ENCODE data around the gene KRT76.

Gene KRT76

DNA sequence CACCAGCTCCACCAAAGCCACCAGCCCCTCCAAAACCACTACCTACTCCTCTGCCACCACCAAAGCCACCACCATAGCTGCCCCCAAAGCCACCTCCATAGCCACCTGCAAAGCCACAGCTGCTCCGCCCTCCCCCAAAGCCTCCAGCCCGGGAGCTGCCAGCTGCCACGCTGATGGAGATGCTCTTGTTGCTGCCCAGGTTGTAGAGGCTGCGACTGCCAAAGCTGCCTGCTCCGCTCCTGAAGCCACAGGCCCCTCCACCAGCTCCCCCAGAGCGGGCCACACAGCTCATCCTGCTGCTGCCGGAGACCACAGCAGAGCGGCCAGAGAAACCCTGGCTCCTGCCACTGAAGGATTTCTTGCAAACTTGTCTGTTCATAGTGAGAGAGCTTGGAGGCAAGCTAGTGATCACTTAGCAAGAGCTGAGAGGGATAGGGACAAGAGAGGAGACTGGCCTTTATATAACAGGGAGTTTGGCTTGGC, at the start of gene KRT76:
Gene KRT76, minus strand, starts transcription at position 433 of the 483 bp plus-strand sequence. Its CDS starts 54 bp downstream, at position 379.
- DNase-seq (ENCODE audit: low read depth, low spot score): no peak
- TF ChIP-seq, protein P1, sequence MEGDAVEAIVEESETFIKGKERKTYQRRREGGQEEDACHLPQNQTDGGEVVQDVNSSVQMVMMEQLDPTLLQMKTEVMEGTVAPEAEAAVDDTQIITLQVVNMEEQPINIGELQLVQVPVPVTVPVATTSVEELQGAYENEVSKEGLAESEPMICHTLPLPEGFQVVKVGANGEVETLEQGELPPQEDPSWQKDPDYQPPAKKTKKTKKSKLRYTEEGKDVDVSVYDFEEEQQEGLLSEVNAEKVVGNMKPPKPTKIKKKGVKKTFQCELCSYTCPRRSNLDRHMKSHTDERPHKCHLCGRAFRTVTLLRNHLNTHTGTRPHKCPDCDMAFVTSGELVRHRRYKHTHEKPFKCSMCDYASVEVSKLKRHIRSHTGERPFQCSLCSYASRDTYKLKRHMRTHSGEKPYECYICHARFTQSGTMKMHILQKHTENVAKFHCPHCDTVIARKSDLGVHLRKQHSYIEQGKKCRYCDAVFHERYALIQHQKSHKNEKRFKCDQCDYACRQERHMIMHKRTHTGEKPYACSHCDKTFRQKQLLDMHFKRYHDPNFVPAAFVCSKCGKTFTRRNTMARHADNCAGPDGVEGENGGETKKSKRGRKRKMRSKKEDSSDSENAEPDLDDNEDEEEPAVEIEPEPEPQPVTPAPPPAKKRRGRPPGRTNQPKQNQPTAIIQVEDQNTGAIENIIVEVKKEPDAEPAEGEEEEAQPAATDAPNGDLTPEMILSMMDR (IDR thresholded peaks at IDR 0.05; ENCODE audit: insufficient read depth, low read length, missing control alignments): no peak
- ChIA-PET POLR2A (no interaction called here), CTCF (interaction anchor here (1.4 to 1.6 kb wide), 2 partner anchors 13 to 193 kb away, joined by 3 to 6 read pairs; no protein-coding TSS in a partner anchor)
- no peak within 1 kb of the TSS for H3K4me3 ChIP-seq (ENCODE audit: low read depth, low read length)

DNA sequence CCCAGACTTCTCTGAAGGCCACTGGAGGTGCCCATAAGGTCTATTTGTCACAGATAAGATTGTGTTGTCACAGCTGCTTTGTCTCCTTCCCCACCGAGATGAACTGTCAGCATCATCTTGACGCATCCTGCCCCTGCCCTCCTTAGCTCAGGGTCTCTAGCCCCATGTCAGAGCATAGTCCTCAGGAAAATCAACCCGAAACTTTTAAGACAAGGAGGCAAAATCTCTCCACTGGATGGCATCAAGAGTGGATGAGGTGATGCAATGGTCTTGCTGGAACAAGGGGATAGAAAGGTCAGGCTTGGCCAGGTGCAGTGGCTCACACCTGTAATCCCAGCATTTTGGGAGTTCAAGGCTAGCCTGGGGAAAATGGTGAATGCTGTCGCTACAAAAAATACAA, 48.8 kb upstream of the KRT76 start:
- no peak overlapping the region for H3K4me3 ChIP-seq (ENCODE audit: low read depth, low read length)
- TF ChIP-seq, protein P1 (IDR thresholded peaks at IDR 0.05; ENCODE audit: insufficient read depth, low read length, missing control alignments): no peak
- POLR2A ChIA-PET: no interaction called here
- CTCF ChIA-PET: interaction anchor here (1.2 kb wide), 1 partner anchor 45 kb away, joined by 3 read pairs; no protein-coding TSS in a partner anchor
- DNase-seq (ENCODE audit: low read depth, low spot score): no peak

DNA sequence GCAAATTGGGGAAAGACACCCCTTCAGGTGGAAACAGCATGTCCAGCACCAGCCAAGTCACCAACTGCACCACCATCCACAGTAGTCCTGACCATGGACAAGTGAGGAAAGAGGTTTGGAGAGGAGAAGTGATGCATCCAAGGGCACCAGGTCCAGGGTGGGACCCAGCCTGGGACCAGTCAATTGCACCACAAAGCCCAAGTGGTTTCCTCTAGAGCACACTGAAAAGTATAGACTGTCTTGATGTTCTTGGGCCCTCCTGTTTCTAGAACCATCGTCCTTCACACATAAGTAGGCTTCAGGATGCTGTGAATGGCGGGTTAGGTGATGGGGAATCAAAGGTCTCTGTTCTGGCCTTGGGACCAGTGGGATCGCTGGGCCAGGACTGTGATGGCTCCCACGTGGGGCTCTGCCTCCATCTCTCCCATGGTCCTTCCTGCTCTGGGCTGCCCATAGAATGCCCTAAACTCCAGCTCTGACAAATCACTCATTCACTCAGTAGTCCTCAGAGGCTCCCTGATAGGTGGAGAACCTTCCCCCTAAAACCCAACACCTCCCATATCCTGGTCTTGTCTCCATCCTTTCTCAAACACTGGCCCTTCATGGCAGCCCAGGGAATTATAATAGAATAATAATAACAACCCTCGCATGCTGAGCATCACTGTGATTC, 47.7 kb upstream of the KRT76 start:
- POLR2A ChIA-PET: no interaction called here
- CTCF ChIA-PET: no interaction called here
- no peak overlapping the region for H3K4me3 ChIP-seq (ENCODE audit: low read depth, low read length)
- DNase-seq (ENCODE audit: low read depth, low spot score): no peak
- TF ChIP-seq, protein P1 (IDR thresholded peaks at IDR 0.05; ENCODE audit: insufficient read depth, low read length, missing control alignments): no peak

DNA sequence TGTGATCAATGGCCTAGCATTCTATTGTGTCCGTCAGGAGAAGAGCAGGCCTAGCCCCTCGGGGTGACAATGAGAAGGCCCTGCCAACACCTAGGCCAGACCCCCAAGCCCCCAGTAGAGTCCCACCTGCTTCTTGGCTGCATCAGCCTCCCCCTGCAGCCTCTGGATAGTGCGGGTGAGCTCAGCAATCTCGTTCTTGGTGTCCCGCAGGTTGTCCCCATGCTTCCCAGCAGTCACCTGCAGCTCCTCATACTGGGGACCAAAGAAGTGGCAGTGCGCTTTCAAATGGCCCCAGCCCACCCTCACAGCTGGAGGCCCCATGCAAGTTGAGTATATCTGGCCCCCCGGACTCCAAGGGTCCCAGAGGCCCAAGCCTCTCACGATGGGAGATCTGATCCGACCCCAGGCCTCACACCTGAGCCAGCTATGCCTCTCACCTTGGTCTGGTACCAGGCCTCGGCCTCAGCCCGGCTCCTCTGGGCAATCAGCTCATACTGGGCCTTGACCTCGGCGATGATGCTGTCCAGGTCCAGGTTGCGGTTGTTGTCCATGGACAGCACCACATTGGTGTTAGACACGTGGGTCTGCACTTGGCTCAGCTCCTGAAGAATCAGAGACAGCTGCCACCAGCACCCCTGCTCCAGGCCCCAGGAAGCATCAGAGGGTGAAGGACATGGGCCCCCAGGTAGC, 46.8 kb upstream of the KRT76 start:
- H3K4me3 ChIP-seq (ENCODE audit: low read depth, low read length): no peak overlapping the region
- no peak for DNase-seq (ENCODE audit: low read depth, low spot score)
- TF ChIP-seq, protein P1 (IDR thresholded peaks at IDR 0.05; ENCODE audit: insufficient read depth, low read length, missing control alignments): no peak
- ChIA-PET POLR2A (no interaction called here), CTCF (no interaction called here)

DNA sequence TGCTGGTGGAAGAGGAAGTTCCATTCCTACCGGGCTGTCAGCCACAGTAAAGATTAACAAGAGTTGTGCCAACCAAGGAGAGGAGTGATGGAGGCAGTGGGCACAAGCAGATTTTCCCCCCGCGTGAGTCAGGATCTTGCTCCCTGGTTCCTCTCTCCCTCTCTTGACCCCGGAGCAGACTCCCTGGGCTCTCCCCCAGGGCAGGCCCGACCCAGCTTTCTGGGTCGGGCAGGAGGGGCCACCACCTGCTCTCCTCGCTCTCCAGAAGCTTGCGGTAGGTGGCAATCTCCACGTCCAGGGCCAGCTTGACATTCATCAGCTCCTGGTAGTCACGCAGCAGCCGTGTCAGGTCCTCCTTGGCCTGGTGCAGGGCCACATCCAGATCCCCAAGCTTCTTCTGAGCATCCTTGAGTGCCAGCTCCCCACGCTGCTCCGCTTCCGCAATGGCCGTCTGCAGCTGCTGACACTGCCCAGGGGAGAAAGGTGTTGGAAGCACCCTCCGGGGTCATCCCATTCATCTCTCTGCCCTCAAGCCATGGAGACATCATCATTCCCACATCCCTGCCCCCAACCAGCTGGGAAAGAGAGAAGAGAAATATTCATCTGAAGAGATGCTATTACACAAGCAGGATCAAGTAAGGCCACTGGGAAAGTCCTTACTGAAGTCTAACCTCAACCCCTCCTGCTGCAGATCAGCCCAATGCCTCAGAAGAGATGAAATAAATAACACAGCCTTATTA, 45.8 kb upstream of the KRT76 start:
- ChIA-PET CTCF (interaction anchor here (1.2 kb wide), 1 partner anchor 10 kb away, joined by 4 read pairs; no protein-coding TSS in a partner anchor), POLR2A (no interaction called here)
- H3K4me3 ChIP-seq (ENCODE audit: low read depth, low read length): no peak overlapping the region
- TF ChIP-seq, protein P1 (IDR thresholded peaks at IDR 0.05; ENCODE audit: insufficient read depth, low read length, missing control alignments): no peak
- DNase-seq (ENCODE audit: low read depth, low spot score): no peak
